CD4-positive, alpha-beta T cell treated with Interleukin-21 for 1 hour (primary cell): Measurements from ENCODE around the gene TOMM7.
"Not testable (repeated sequence)": the region's sequence is repeated elsewhere in the genome, so short reads cannot be mapped to it uniquely, and the experiment has no call there.

Experiments
- DNase-seq: peaks from one replicate; pipeline ENCODE4 v3.0.0-alpha.2; 2020

The TOMM7 gene

GRCh38 chr7:22779730-22780323 is 42.8 kb downstream of the TOMM7 start:
- DNase-seq: not testable (repeated sequence)

- no peak for DNase-seq
Observed at GRCh38 chr7:22776964-22777363, 45.7 kb downstream of the TOMM7 start.

- no peak for DNase-seq
Observed at GRCh38 chr7:22772885-22773284, 49.8 kb downstream of the TOMM7 start.

GRCh38 chr7:22771872-22772228 is 50.8 kb downstream of the TOMM7 start:
- DNase-seq: no peak

- no peak for DNase-seq
Observed at GRCh38 chr7:22771194-22771871, 51.3 kb downstream of the TOMM7 start.

GRCh38 chr7:22765609-22766008 is 57.0 kb downstream of the TOMM7 start:
- no peak for DNase-seq
